Forelimb muscle (tissue), 1 donor: ENCODE data around the gene RIC1. TPM values are rescaled to one million over a fixed set of nuclear protein-coding genes. Genes with fewer than 3 reads are reported as not detected.

Experiments used
- polyA plus RNA-seq: library from polyadenylated mRNA; unstranded; fragments of 120-200 nt; gene quantifications from one replicate; pipeline ENCODE4 v1.2.1, GENCODE V29; 2013; ENCODE audit not compliant: insufficient read length

Gene RIC1
- polyA plus RNA-seq, 1 donor = 18.1 TPM

Other genes starting within 250 kb of the RIC1 start
- gene PLGRKT, start 191.2 kb upstream of the RIC1 start, polyA plus RNA-seq = 28.5 TPM
- gene CD274, start 178.6 kb upstream of the RIC1 start, polyA plus RNA-seq = 1.2 TPM
- gene PDCD1LG2, start 118.6 kb upstream of the RIC1 start, polyA plus RNA-seq = 2.8 TPM
- 7.1 TPM for gene ERMP1, start 204.0 kb downstream of the RIC1 start, polyA plus RNA-seq